ENCODE measurements around the gene KLF1. TPM values are rescaled to one million over a fixed set of nuclear protein-coding genes. Genes with fewer than 3 reads are reported as not detected.

Gene KLF1
- total and polyA plus RNA-seq, 2 of the 13 experiments (the other 11 are each of a cell fraction or from before 2014, with no cell fraction given), result not detected

- TF ChIP-seq KLF15 (CRISPR knock-in tag; IDR thresholded peaks at IDR 0.05; ENCODE audit: borderline replicate concordance) (0 out of 2 replicates have a peak, but pooled peaks have one; percentile 55), ZNF180 (CRISPR knock-in tag; IDR thresholded peaks at IDR 0.05; ENCODE audit: borderline replicate concordance, low read depth) (no peak), SMYD3 (CRISPR knock-in tag; IDR thresholded peaks at IDR 0.05) (no peak), CREB3 (CRISPR knock-in tag; IDR thresholded peaks at IDR 0.05) (no peak), ZNF570 (CRISPR knock-in tag; IDR thresholded peaks at IDR 0.05; ENCODE audit: borderline replicate concordance) (no peak), ZNF720 (CRISPR knock-in tag; IDR thresholded peaks at IDR 0.05) (no peak), ZNF512B (CRISPR knock-in tag; IDR thresholded peaks at IDR 0.05; ENCODE audit: borderline replicate concordance) (no peak), MIER3 (CRISPR knock-in tag; IDR thresholded peaks at IDR 0.05; ENCODE audit: borderline replicate concordance) (no peak), NCOA1 (CRISPR knock-in tag; IDR thresholded peaks at IDR 0.05) (no peak), NFIC (IDR thresholded peaks at IDR 0.05; ENCODE audit: low read length) (no peak), GATAD1 (CRISPR knock-in tag; IDR thresholded peaks at IDR 0.05) (no peak), TEF (CRISPR knock-in tag; IDR thresholded peaks at IDR 0.05) (no peak), NR0B2 (CRISPR knock-in tag; IDR thresholded peaks at IDR 0.05) (no peak), ARID4A (CRISPR knock-in tag; IDR thresholded peaks at IDR 0.05; ENCODE audit: borderline replicate concordance) (peak; percentile 40; the same call in 1 of the 2 replicates), KAT2B (IDR thresholded peaks at IDR 0.05; ENCODE audit: borderline replicate concordance, low read depth, low read length) (no peak), CREM (IDR thresholded peaks at IDR 0.05) (no peak), CREM (CRISPR knock-in tag; IDR thresholded peaks at IDR 0.05) (no peak), PRPF4 (IDR thresholded peaks at IDR 0.05; ENCODE audit: low read depth, low read length, poor library complexity, severe bottlenecking) (no peak), NKX3-1 (CRISPR knock-in tag; IDR thresholded peaks at IDR 0.05) (no peak), MAX (IDR thresholded peaks at IDR 0.05) (no peak), ZFP41 (CRISPR knock-in tag; IDR thresholded peaks at IDR 0.05; ENCODE audit: borderline replicate concordance) (no peak), HOXD1 (CRISPR knock-in tag; IDR thresholded peaks at IDR 0.05) (no peak)
Observed at GRCh38 chr19:12881172-12881808, 5.7 kb downstream of the KLF1 start, which contains the start of gene DNASE2 (continued).
